Breast epithelium (tissue), 4 donors: ENCODE results near the gene DNAAF3. TPM values are rescaled to one million over a fixed set of nuclear protein-coding genes. Genes with fewer than 3 reads are reported as not detected.

Experiments used
- DNase-seq, 2 donors: peaks; one replicate each; pipeline ENCODE4 v3.0.0-alpha.2; 2019; ENCODE audit warnings: low spot score in 2 of 2
- H3K27ac ChIP-seq, 2 donors: fragments of 200-600 bp; sonication (generic) in 1 of 2; one replicate each; pipeline ENCODE4 v1.5.1; 2016 to 2019; ENCODE audit warnings: mild to moderate bottlenecking in 1 of 2
- H3K27me3 ChIP-seq, 2 donors: fragments of 200-600 bp; sonication (generic) in 1 of 2; one replicate each; pipeline versions ENCODE4 v1.5.1 to v1.6.0; 2017 to 2019; ENCODE audit warnings: control low read depth in 1 of 2, mild to moderate bottlenecking in 1 of 2
- H3K36me3 ChIP-seq: fragments of 200-600 bp; one replicate; pipeline ENCODE4 v1.5.1; 2019
- H3K4me1 ChIP-seq, 2 donors: fragments of 200-600 bp; sonication (generic); one replicate each; pipeline ENCODE4 v1.5.1; 2016 to 2019; ENCODE audit warnings: control low read depth in 1 of 2
- H3K4me3 ChIP-seq, 3 donors: fragments of 200-600 bp; sonication (generic); 1 replicate in 2 of 3; 2 replicates in 1 of 3; pipeline ENCODE4 v1.5.1; 2016 to 2019; ENCODE audit warnings: mild to moderate bottlenecking in 3 of 3, moderate library complexity in 2 of 3
- H3K9me3 ChIP-seq, 2 donors: fragments of 200-600 bp; sonication (generic) in 1 of 2; one replicate each; pipeline ENCODE4 v1.5.1; 2016 to 2019; ENCODE audit warnings: control low read depth in 1 of 2
- CTCF ChIP-seq, 3 donors: fragments of 450-650 bp; IDR thresholded peaks; one replicate each; pipeline ENCODE4 v1.5.1; 2016 to 2017; ENCODE audit warnings: antibody characterized with exemption in 3 of 3, mild to moderate bottlenecking in 3 of 3, moderate library complexity in 3 of 3
- POLR2A ChIP-seq: fragments of 450-650 bp; IDR thresholded peaks from one replicate; pipeline ENCODE4 v1.6.1; 2016; ENCODE audit warnings: antibody characterized with exemption, mild to moderate bottlenecking, moderate library complexity
- POLR2AphosphoS5 ChIP-seq, 3 donors: sonication (generic); formaldehyde crosslinking; IDR thresholded peaks; one replicate each; pipeline ENCODE4 v1.6.1; 2017; ENCODE audit warnings: antibody characterized with exemption in 3 of 3
- intact Hi-C: fragments of 100-400 bp; cut with DNase I; formaldehyde crosslinking; loops from one replicate; pipeline ENCODE4 v1.15.1; 2023; ENCODE audit warnings: low total_unique reads
- total RNA-seq, 3 donors: library from RNA; depleted of rRNA; stranded (reverse); fragments of >200 nt; gene quantifications; one replicate each; pipeline ENCODE4 v1.1.0, GENCODE V29; 2016

Gene DNAAF3
- total RNA-seq, 3 donors from 2014 or later: 4.7 to 4.9 TPM; not detected in 1

- Histone ChIP-seq H3K36me3 (no peaks in the 10 kb centered on the region), H3K27ac (no peak overlapping the region), H3K4me1 (no peaks in the 10 kb centered on the region), H3K4me3 (no peak overlapping the region), H3K9me3 (no peaks in the 10 kb centered on the region), H3K27me3 (peaks cover 0 to 41% of the 10 kb centered on the region in 2 donors)
- TF ChIP-seq POLR2AphosphoS5 (IDR thresholded peaks at IDR 0.05) (no peak), CTCF (IDR thresholded peaks at IDR 0.05) (no peak), POLR2A (no peak)
- DNase-seq: no peak
- intact Hi-C loops: no loop called here
Observed at GRCh38 chr19:55136399-55137102, 29.9 kb downstream of the DNAAF3 start.

DNA sequence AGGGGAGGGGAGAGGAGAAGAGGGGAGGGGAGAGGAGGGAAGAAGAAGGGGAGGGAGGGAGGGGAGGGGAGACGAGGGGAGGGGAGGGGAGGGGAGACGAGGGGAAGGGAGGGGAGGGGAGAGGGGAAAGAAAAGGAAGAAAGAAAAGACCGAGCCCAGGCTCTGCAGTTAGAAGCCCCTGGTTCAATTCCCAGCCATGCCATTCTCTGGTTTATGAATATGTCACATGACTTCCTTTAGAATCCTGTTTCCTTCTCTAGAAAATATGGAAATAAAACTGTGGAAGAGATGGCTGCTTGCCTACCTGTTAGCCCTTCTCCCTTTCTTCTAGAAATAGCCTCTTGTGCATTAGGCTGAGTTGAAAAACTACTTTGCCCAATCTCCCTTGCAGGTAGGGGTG lies 31.7 kb downstream of the DNAAF3 start:
- DNase-seq: no peak
- intact Hi-C loops: no loop called here
- H3K4me3 ChIP-seq: no peak overlapping the region
- peaks cover 0 to 43% of the 10 kb centered on the region in 2 donors for H3K27me3 ChIP-seq
- no peak overlapping the region for H3K27ac ChIP-seq
- no peak for TF ChIP-seq POLR2AphosphoS5 (IDR thresholded peaks at IDR 0.05)
- TF ChIP-seq CTCF (IDR thresholded peaks at IDR 0.05): no peak
- TF ChIP-seq POLR2A: no peak
- H3K4me1 ChIP-seq: no peaks in the 10 kb centered on the region
- no peaks in the 10 kb centered on the region for H3K9me3 ChIP-seq
- H3K36me3 ChIP-seq: no peaks in the 10 kb centered on the region

DNA sequence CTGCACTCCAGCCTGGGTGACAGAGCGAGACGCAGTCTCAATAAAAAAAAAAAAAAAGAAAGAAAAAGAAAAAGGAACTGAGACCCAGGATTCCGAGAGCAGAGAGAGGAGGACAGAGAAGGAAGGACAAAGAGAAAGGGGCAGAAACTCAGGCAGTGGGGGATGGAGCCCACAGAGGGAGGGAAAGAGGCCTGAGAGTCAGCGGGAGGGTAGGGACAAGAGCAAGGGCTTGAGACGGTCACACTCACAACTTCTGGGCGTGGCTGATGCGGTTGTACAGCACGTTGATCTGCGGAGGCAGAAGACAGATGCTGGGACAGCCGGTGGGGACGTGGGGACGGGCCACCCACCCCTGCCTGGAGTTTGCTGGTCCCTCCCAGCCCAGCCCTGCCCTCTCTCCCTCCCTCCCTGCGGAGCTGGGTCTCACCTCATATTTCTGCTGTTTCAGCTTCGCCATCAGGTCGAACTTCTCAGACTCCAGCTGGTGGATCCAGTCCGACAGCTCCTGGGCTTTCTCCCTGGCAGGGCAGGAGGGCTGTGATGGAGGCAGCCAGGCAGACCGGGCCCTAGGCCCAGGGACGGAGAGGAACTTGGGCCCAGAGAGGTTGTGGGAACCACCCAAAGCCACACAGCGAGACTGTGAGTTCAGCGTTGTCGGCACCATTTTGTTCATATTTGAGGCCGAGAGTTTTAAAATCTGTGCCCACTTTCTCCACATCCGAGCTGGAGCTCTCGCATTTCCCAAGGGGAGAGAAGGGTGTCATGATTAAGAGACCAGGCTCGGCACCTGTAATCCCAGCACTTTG lies 32.6 kb downstream of the DNAAF3 start:
- Histone ChIP-seq H3K27ac (no peak overlapping the region), H3K36me3 (no peaks in the 10 kb centered on the region), H3K4me1 (no peaks in the 10 kb centered on the region), H3K4me3 (no peak overlapping the region), H3K9me3 (no peaks in the 10 kb centered on the region), H3K27me3 (peaks cover 0 to 46% of the 10 kb centered on the region in 2 donors)
- TF ChIP-seq POLR2A (no peak), POLR2AphosphoS5 (IDR thresholded peaks at IDR 0.05) (no peak), CTCF (IDR thresholded peaks at IDR 0.05) (no peak)
- DNase-seq: no peak
- intact Hi-C loops: no loop called here

DNA sequence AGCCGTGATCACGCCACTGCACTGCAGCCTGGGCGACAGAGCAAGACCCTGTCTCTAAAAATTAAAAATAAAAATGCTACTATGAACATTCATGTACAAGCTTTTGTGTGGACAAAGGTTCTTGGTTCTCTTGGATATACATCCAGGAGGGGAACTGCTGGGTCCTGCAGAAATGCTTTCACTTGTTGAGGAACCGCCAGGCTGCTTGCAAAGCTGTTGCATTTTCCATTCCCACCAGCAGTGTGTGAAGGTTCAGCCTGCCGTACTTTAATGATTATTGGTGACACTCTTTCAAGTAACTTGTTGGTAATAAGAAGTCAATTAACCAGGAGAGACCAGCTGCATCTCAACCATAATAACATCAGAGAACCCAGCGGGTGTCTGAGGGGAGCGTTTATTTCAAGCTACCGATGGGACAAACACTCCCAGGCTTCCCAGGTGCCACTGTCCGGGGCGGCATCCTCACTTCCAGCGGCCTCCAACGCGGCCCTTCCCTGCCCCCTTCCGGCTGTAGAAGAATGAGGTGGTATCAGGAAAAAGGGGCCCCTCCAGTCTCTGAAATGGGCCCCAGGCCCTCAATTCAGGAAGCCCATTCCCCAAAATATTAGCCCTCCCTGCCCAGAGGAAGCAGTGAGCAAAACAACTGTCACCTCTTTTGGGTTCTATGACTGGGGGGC lies 33.8 kb downstream of the DNAAF3 start:
- peaks cover 0 to 46% of the 10 kb centered on the region in 2 donors for H3K27me3 ChIP-seq
- no peak for TF ChIP-seq POLR2A
- intact Hi-C loops: no loop called here

DNA sequence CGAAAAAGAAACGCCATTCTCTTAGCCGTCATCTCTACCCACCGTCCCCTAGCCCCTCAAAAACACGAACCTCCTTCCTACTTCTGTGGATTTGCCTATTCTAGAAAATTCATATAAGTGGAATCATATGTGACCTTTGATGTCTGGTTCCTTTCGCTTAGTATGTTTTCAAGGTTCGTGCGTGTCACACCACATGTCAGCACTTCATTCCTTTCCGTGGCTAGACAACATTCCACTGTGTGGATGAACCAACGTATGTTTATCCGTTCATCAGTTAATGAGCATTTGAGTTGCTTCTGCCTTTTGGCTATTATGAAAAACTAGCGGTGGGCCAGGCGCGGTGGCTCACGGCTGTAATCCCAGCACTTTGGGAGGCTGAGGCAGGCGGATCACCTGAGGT lies 35.0 kb downstream of the DNAAF3 start:
- TF ChIP-seq POLR2AphosphoS5 (IDR thresholded peaks at IDR 0.05): no peak
- TF ChIP-seq POLR2A: no peak
- no peak for TF ChIP-seq CTCF (IDR thresholded peaks at IDR 0.05)
- Histone ChIP-seq H3K27me3 (peaks cover 0 to 37% of the 10 kb centered on the region in 2 donors), H3K27ac (no peak overlapping the region), H3K4me1 (no peaks in the 10 kb centered on the region), H3K9me3 (no peaks in the 10 kb centered on the region), H3K4me3 (no peak overlapping the region), H3K36me3 (no peaks in the 10 kb centered on the region)
- intact Hi-C loops: no loop called here
- no peak for DNase-seq

More for the DNA sequence above, 33.8 kb downstream of the DNAAF3 start:
- DNase-seq: no peak
- no peaks in the 10 kb centered on the region for H3K4me1 ChIP-seq
- no peaks in the 10 kb centered on the region for H3K9me3 ChIP-seq
- no peak overlapping the region for H3K4me3 ChIP-seq
- no peak overlapping the region for H3K27ac ChIP-seq
- H3K36me3 ChIP-seq: no peaks in the 10 kb centered on the region
